Measurements from ENCODE around the gene HDAC4. TPM values are rescaled to one million over a fixed set of nuclear protein-coding genes. Genes with fewer than 3 reads are reported as not detected.

The HDAC4 gene
- total and polyA plus RNA-seq, 2 donors from 2014 or later, result 2.2 to 56.8 TPM

- H3K9ac ChIP-seq (ENCODE audit: low read length in 3 of 3), result no peak overlapping the region
- FAIRE-seq, result no peak
- intact Hi-C loops (cut with DNase I), result no loop called here
- no peak for TF ChIP-seq CTCF (IDR thresholded peaks at IDR 0.05; ENCODE audit: borderline replicate concordance, extremely low read depth, insufficient read depth)
- no peak overlapping the region for H3K4me3 ChIP-seq (ENCODE audit: low read length in 3 of 3)
- H3K36me3 ChIP-seq (ENCODE audit: control insufficient read depth in 2 of 3, insufficient read depth in 3 of 3, low read length in 3 of 3), result peaks cover 2 to 13% (median 2%) of the 10 kb centered on the region in 3 donors
- H3K4me1 ChIP-seq (ENCODE audit: control insufficient read depth in 2 of 3, insufficient read depth in 2 of 3, low read depth in 1 of 3, low read length in 3 of 3), result no peaks in the 10 kb centered on the region
- H3K27me3 ChIP-seq (ENCODE audit: control insufficient read depth, insufficient read depth, low read length), result no peaks in the 10 kb centered on the region
- H3K27ac ChIP-seq (ENCODE audit: low read depth in 2 of 2, low read length in 2 of 2), result no peak overlapping the region
- peaks cover 0 to 11% (median 0%) of the 10 kb centered on the region in 3 donors for H3K9me3 ChIP-seq (ENCODE audit: control insufficient read depth in 2 of 3, insufficient read depth in 1 of 3, low read length in 3 of 3)
- DNase-seq, result no peak
Observed at GRCh38 chr2:239054921-239055320, 345.9 kb downstream of the HDAC4 start.

- no peak for TF ChIP-seq CTCF (IDR thresholded peaks at IDR 0.05; ENCODE audit: borderline replicate concordance, extremely low read depth, insufficient read depth)
- intact Hi-C loops (cut with DNase I), result no loop called here
- DNase-seq (no peak), FAIRE-seq (no peak)
- no peak overlapping the region for H3K4me3 ChIP-seq (ENCODE audit: low read length in 3 of 3)
- H3K36me3 ChIP-seq (ENCODE audit: control insufficient read depth in 2 of 3, insufficient read depth in 3 of 3, low read length in 3 of 3), result peaks cover 2 to 13% (median 2%) of the 10 kb centered on the region in 3 donors
- H3K27me3 ChIP-seq (ENCODE audit: control insufficient read depth, insufficient read depth, low read length), result no peaks in the 10 kb centered on the region
- H3K9me3 ChIP-seq (ENCODE audit: control insufficient read depth in 2 of 3, insufficient read depth in 1 of 3, low read length in 3 of 3), result peaks cover 0 to 11% (median 0%) of the 10 kb centered on the region in 3 donors
- H3K4me1 ChIP-seq (ENCODE audit: control insufficient read depth in 2 of 3, insufficient read depth in 2 of 3, low read depth in 1 of 3, low read length in 3 of 3), result no peaks in the 10 kb centered on the region
- no peak overlapping the region for H3K9ac ChIP-seq (ENCODE audit: low read length in 3 of 3)
- no peak overlapping the region for H3K27ac ChIP-seq (ENCODE audit: low read depth in 2 of 2, low read length in 2 of 2)
Observed at GRCh38 chr2:239053801-239054503, 346.9 kb downstream of the HDAC4 start.

- Histone ChIP-seq H3K27me3 (ENCODE audit: control insufficient read depth, insufficient read depth, low read length) (no peaks in the 10 kb centered on the region), H3K4me1 (ENCODE audit: control insufficient read depth in 2 of 3, insufficient read depth in 2 of 3, low read depth in 1 of 3, low read length in 3 of 3) (no peaks in the 10 kb centered on the region), H3K9me3 (ENCODE audit: control insufficient read depth in 2 of 3, insufficient read depth in 1 of 3, low read length in 3 of 3) (peaks cover 0 to 11% (median 0%) of the 10 kb centered on the region in 3 donors), H3K9ac (ENCODE audit: low read length in 3 of 3) (no peak overlapping the region), H3K36me3 (ENCODE audit: control insufficient read depth in 2 of 3, insufficient read depth in 3 of 3, low read length in 3 of 3) (peaks cover 0 to 13% (median 2%) of the 10 kb centered on the region in 3 donors), H3K27ac (ENCODE audit: low read depth in 2 of 2, low read length in 2 of 2) (no peak overlapping the region), H3K4me3 (ENCODE audit: low read length in 3 of 3) (no peak overlapping the region)
- intact Hi-C loops (cut with DNase I), result no loop called here
- no peak for DNase-seq
- no peak for TF ChIP-seq CTCF (IDR thresholded peaks at IDR 0.05; ENCODE audit: borderline replicate concordance, extremely low read depth, insufficient read depth)
- FAIRE-seq, result no peak
Observed at GRCh38 chr2:239052798-239053665, 347.8 kb downstream of the HDAC4 start.
